Lower leg skin (tissue), 4 donors: ENCODE results near the gene SPATA2. TPM values are rescaled to one million over a fixed set of nuclear protein-coding genes. Genes with fewer than 3 reads are reported as not detected.

Experiments
- DNase-seq, 2 donors: peaks; one replicate each; pipeline ENCODE4 v3.0.0-alpha.2; 2019; ENCODE audit warnings: low spot score in 2 of 2
- H3K4me3 ChIP-seq: fragments of 200-600 bp; sonication (generic); 2 replicates; pipeline ENCODE4 v1.5.1; 2017; ENCODE audit warnings: mild to moderate bottlenecking, low read depth; ENCODE audit not compliant: poor library complexity, severe bottlenecking
- POLR2A ChIP-seq, 2 donors: fragments of 450-650 bp; IDR thresholded peaks; one replicate each; pipeline ENCODE4 v1.6.1; 2016 to 2017; ENCODE audit warnings: antibody characterized with exemption in 2 of 2, mild to moderate bottlenecking in 1 of 2, moderate library complexity in 1 of 2
- WGBS, 2 donors: methylation state at CpG; one replicate each; pipeline ENCODE4 v1.1.5; 2018; 5-methylcytosine and 5-hydroxymethylcytosine counted together
- intact Hi-C: fragments of 100-400 bp; cut with DNase I; formaldehyde crosslinking; loops from one replicate; pipeline ENCODE4 v1.15.0; 2023; ENCODE audit warnings: low total_unique reads
- total RNA-seq, 4 donors: library from RNA; depleted of rRNA; stranded (reverse); fragments of >200 nt; gene quantifications; one replicate each; pipeline ENCODE4 v1.1.0, GENCODE V29; 2016
- TF ChIP-seq, protein P1 (sequence below), 3 donors: fragments of 450-650 bp; IDR thresholded peaks; one replicate each; pipeline ENCODE4 v1.5.1; 2016; ENCODE audit warnings: antibody characterized with exemption in 3 of 3, mild to moderate bottlenecking in 3 of 3, moderate library complexity in 2 of 3

SPATA2 gene
- total RNA-seq, 4 donors from 2014 or later, result 5.3 to 8.2 (median 6.2) TPM

DNA sequence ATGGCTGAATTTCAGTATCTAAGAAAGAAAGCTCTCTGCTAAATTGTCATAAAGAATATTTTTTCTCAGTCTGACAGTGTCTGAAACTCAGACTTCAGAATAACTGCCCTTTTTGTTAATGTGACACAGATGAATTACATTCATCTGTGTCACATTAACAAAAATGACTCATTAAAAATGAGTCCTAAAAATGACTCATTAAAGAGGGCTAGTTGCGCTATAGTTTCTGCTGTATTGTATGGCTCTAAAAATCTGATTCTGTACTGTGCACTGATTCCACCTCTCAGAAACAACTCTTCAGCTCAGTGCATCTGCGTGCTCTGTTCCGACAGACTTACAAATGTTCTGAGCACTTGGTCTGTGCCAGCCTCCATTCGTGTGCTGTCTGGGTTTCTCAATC lies 35.8 kb upstream of the SPATA2 start:
- WGBS, 2 donors, result 71 to 76% methylated on average over 4 of the region's 4 CpGs
- H3K4me3 ChIP-seq, result no peak overlapping the region
- TF ChIP-seq, protein P1, sequence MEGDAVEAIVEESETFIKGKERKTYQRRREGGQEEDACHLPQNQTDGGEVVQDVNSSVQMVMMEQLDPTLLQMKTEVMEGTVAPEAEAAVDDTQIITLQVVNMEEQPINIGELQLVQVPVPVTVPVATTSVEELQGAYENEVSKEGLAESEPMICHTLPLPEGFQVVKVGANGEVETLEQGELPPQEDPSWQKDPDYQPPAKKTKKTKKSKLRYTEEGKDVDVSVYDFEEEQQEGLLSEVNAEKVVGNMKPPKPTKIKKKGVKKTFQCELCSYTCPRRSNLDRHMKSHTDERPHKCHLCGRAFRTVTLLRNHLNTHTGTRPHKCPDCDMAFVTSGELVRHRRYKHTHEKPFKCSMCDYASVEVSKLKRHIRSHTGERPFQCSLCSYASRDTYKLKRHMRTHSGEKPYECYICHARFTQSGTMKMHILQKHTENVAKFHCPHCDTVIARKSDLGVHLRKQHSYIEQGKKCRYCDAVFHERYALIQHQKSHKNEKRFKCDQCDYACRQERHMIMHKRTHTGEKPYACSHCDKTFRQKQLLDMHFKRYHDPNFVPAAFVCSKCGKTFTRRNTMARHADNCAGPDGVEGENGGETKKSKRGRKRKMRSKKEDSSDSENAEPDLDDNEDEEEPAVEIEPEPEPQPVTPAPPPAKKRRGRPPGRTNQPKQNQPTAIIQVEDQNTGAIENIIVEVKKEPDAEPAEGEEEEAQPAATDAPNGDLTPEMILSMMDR (IDR thresholded peaks at IDR 0.05), result no peak
- no peak for TF ChIP-seq POLR2A (IDR thresholded peaks at IDR 0.05)
- intact Hi-C loops, result no loop called here
- no peak for DNase-seq

DNA sequence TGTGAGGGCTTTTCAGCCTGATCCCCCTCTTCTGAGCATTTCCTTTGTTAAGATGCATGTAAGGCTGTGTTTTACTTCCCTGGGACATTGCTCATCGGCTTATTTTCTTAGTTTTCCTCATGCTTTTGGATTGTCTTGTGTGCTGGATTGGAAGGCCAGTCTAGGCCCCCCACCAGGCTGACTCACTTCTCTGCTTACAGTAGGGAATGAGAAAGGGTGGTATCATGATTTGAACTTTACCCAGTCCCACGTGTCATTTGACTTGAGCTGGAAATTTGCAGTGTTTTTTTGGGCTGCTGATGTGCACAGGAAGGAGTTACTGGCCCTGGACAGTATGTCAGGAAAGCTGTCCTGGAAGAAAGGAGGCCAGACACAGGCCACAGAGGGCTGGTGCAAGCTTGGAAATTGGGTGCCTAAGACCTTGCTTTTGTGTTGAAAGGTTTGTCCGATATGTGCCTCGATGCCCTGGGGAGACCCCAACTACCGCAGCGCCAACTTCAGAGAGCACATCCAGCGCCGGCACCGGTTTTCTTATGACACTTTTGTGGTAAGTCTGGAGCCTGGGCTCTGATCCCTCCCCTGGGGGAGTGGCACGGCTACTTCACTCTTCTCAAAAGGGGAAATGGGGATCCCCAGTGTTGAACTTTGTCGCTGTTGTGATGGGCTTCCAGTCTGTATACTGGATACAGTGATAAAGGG lies 33.6 kb upstream of the SPATA2 start:
- H3K4me3 ChIP-seq, result no peak overlapping the region
- DNase-seq, result no peak
- 91 to 92% methylated on average over 11 of the region's 11 CpGs for WGBS, 2 donors
- TF ChIP-seq, protein P1 (IDR thresholded peaks at IDR 0.05), result no peak
- TF ChIP-seq POLR2A (IDR thresholded peaks at IDR 0.05), result no peak
- intact Hi-C loops, result no loop called here

GRCh38 chr20:49948178-49948577 lies 32.8 kb upstream of the SPATA2 start:
- no peak overlapping the region for H3K4me3 ChIP-seq
- DNase-seq, result no peak
- intact Hi-C loops, result no loop called here
- TF ChIP-seq POLR2A (IDR thresholded peaks at IDR 0.05), result no peak
- TF ChIP-seq, protein P1 (IDR thresholded peaks at IDR 0.05), result no peak
- WGBS, 2 donors, result 81 to 85% methylated on average over 3 of the region's 3 CpGs

GRCh38 chr20:49945701-49946477 lies 30.6 kb upstream of the SPATA2 start:
- peak in 1 of 2 donors; percentile 18 for DNase-seq
- intact Hi-C loops, result no loop called here
- TF ChIP-seq, protein P1 (IDR thresholded peaks at IDR 0.05), result no peak
- TF ChIP-seq POLR2A (IDR thresholded peaks at IDR 0.05), result no peak
- WGBS, 2 donors, result 96% methylated on average over 10 of the region's 10 CpGs
- H3K4me3 ChIP-seq, result no peak overlapping the region

- TF ChIP-seq POLR2A (IDR thresholded peaks at IDR 0.05), result no peak
- TF ChIP-seq, protein P1 (IDR thresholded peaks at IDR 0.05), result no peak
- peak in 1 of 2 donors; percentile 31 for DNase-seq
- intact Hi-C loops, result no loop called here
Observed at GRCh38 chr20:49945306-49945700, 30.0 kb upstream of the SPATA2 start.

More at GRCh38 chr20:49945306-49945700, 30.0 kb upstream of the SPATA2 start:
- no peak overlapping the region for H3K4me3 ChIP-seq
- WGBS, 2 donors, result 84 to 86% methylated on average over 3 of the region's 3 CpGs
